Measurements from ENCODE around the gene GPX6.

DNA sequence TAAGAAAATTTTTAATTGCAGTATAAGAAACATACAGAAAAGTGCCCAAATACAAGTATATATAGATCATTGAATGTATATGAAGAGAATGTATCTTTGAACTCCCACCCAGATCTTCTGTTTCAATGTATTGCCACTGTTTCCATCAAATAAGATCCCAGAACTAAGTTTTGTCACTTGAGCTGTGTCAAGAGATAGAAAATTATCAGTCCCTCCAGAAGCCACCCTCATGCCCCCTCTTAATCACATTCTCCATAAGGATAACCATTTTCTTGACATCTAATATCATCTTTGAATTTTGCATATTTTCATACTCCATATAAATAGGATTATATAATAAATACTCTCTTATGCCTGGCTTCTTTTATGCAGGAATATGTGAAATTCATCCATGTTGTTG is 30.4 kb upstream of the GPX6 start:
- TF ChIP-seq, protein P1, sequence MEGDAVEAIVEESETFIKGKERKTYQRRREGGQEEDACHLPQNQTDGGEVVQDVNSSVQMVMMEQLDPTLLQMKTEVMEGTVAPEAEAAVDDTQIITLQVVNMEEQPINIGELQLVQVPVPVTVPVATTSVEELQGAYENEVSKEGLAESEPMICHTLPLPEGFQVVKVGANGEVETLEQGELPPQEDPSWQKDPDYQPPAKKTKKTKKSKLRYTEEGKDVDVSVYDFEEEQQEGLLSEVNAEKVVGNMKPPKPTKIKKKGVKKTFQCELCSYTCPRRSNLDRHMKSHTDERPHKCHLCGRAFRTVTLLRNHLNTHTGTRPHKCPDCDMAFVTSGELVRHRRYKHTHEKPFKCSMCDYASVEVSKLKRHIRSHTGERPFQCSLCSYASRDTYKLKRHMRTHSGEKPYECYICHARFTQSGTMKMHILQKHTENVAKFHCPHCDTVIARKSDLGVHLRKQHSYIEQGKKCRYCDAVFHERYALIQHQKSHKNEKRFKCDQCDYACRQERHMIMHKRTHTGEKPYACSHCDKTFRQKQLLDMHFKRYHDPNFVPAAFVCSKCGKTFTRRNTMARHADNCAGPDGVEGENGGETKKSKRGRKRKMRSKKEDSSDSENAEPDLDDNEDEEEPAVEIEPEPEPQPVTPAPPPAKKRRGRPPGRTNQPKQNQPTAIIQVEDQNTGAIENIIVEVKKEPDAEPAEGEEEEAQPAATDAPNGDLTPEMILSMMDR (IDR thresholded peaks at IDR 0.05) = no peak
- TF ChIP-seq POLR2A (IDR thresholded peaks at IDR 0.05) = no peak

All from right lobe of liver (tissue), 4 donors.